HepG2 (cell line): Measurements from ENCODE around the gene ATP5MG. TPM values are rescaled to one million over a fixed set of nuclear protein-coding genes. Genes with fewer than 3 reads are reported as not detected.
A peak's percentile ranks its signal among the peaks of the same experiment; 100 is the strongest.

ENCODE experiments used
- AGO2 ChIP-seq: fragments of 200-400 bp; formaldehyde crosslinking; optimal IDR thresholded peaks from 2 replicates; pipeline ENCODE3; 2017; ENCODE audit warnings: mild to moderate bottlenecking, low read depth, low read length, moderate library complexity
- AKNA ChIP-seq: sonication (generic); formaldehyde crosslinking; IDR thresholded peaks from 2 replicates; pipeline ENCODE4 v1.4.0; 2020; ENCODE audit warnings: missing genetic modification reagents, borderline replicate concordance
- ARNT2 ChIP-seq: sonication (generic); formaldehyde crosslinking; IDR thresholded peaks from 2 replicates; pipeline ENCODE4 v1.8.0; 2022; ENCODE audit warnings: mild to moderate bottlenecking, low read depth, missing genetic modification reagents, moderate library complexity
- ASH2L ChIP-seq: fragments of 300-600, 200-600 bp; sonication (generic); IDR thresholded peaks from 2 replicates; pipeline ENCODE4 v1.7.0; 2017; ENCODE audit warnings: low read depth, mild to moderate bottlenecking, moderate library complexity, mixed read lengths, low read length; ENCODE audit not compliant: insufficient read length
- BCL6 ChIP-seq: IDR thresholded peaks from 2 replicates; pipeline ENCODE4 v1.6.1; 2016; ENCODE audit warnings: missing genetic modification reagents, missing compliant biosample characterization
- DNMT3B ChIP-seq: conservative IDR thresholded peaks from 2 replicates; pipeline ENCODE4 v1.6.1; 2016; ENCODE audit warnings: missing biosample characterization, control low read depth
- DR1 ChIP-seq: sonication (generic); formaldehyde crosslinking; IDR thresholded peaks from 2 replicates; pipeline ENCODE4 v1.8.0; 2021; ENCODE audit warnings: mild to moderate bottlenecking, missing genetic modification reagents, inconsistent platforms
- FIP1L1 ChIP-seq: fragments of 200-400 bp; formaldehyde crosslinking; IDR thresholded peaks from 2 replicates; pipeline ENCODE4 v1.6.1; 2018; ENCODE audit warnings: low read depth, mild to moderate bottlenecking, low read length, moderate library complexity, borderline replicate concordance; ENCODE audit not compliant: insufficient read depth
- HNRNPUL1 ChIP-seq: fragments of 200-400 bp; formaldehyde crosslinking; IDR thresholded peaks from 2 replicates; pipeline ENCODE4 v1.6.1; 2017; ENCODE audit warnings: low read depth, mild to moderate bottlenecking, low read length, moderate library complexity
- PLRG1 ChIP-seq: fragments of 450-650 bp; conservative IDR thresholded peaks from 2 replicates; pipeline ENCODE4 v1.6.1; 2016
- TFAP4 ChIP-seq: sonication (generic); IDR thresholded peaks from 2 replicates; pipeline ENCODE4 v1.6.1; 2016; ENCODE audit warnings: low read depth, borderline replicate concordance
- TFDP2 ChIP-seq: sonication (generic); formaldehyde crosslinking; IDR thresholded peaks from 2 replicates; pipeline ENCODE4 v1.4.0; 2020; ENCODE audit warnings: missing genetic modification reagents
- TGIF2 ChIP-seq: IDR thresholded peaks from 2 replicates; pipeline ENCODE4 v1.6.1; 2016; ENCODE audit warnings: control low read depth, missing compliant biosample characterization
- TP53 ChIP-seq: sonication (generic); formaldehyde crosslinking; conservative IDR thresholded peaks from 2 replicates; pipeline ENCODE4 v1.4.0; 2020; ENCODE audit warnings: missing genetic modification reagents
- U2AF2 ChIP-seq: fragments of 200-400 bp; formaldehyde crosslinking; IDR thresholded peaks from 2 replicates; pipeline ENCODE4 v1.6.1; 2017; ENCODE audit warnings: low read depth, mild to moderate bottlenecking, low read length
- WIZ ChIP-seq: sonication (generic); formaldehyde crosslinking; IDR thresholded peaks from 2 replicates; pipeline ENCODE4 v1.5.1; 2020; ENCODE audit warnings: mild to moderate bottlenecking, missing genetic modification reagents
- XRCC5 ChIP-seq: fragments of 200-400 bp; formaldehyde crosslinking; optimal IDR thresholded peaks from 2 replicates; pipeline ENCODE3; 2017; ENCODE audit warnings: mild to moderate bottlenecking, low read length
- ZBTB38 ChIP-seq: sonication (generic); formaldehyde crosslinking; IDR thresholded peaks from 2 replicates; pipeline ENCODE4 v1.5.1; 2020; ENCODE audit warnings: mild to moderate bottlenecking, missing genetic modification reagents
- ZBTB7B ChIP-seq: sonication (generic); formaldehyde crosslinking; IDR thresholded peaks from 2 replicates; pipeline ENCODE4 v1.4.0; 2020; ENCODE audit warnings: missing genetic modification reagents
- ZEB1 ChIP-seq: IDR thresholded peaks from 2 replicates; pipeline ENCODE4 v1.6.1; 2012; ENCODE audit warnings: mild to moderate bottlenecking, low read depth, inconsistent platforms; ENCODE audit not compliant: insufficient replicate concordance
- ZFX ChIP-seq: sonication (generic); formaldehyde crosslinking; IDR thresholded peaks from 2 replicates; pipeline ENCODE4 v1.4.0; 2020; ENCODE audit warnings: mild to moderate bottlenecking, low read depth, missing genetic modification reagents, moderate library complexity
- ZNF34 ChIP-seq: sonication (generic); formaldehyde crosslinking; IDR thresholded peaks from 2 replicates; pipeline ENCODE4 v1.4.0; 2020; ENCODE audit warnings: mild to moderate bottlenecking, missing genetic modification reagents, borderline replicate concordance
- ZNF563 ChIP-seq: sonication (generic); formaldehyde crosslinking; IDR thresholded peaks from 2 replicates; pipeline ENCODE4 v1.8.0; 2022; ENCODE audit warnings: mild to moderate bottlenecking, moderate library complexity, missing genetic modification reagents
- ZNF678 ChIP-seq: sonication (generic); formaldehyde crosslinking; IDR thresholded peaks from 2 replicates; pipeline ENCODE4 v1.4.0; 2020; ENCODE audit warnings: mild to moderate bottlenecking, missing genetic modification reagents
- ZNF850 ChIP-seq: sonication (generic); formaldehyde crosslinking; conservative IDR thresholded peaks from 2 replicates; pipeline ENCODE4 v1.9.0; 2021; ENCODE audit warnings: mild to moderate bottlenecking, missing genetic modification reagents
- polyA plus RNA-seq, 8 experiments: library from polyadenylated mRNA; depleted of rRNA in 3 of 8; stranded (reverse) in 7 of 8; unstranded in 1 of 8; fragments of >200 nt; fragmentation: Illumina TruSeq in 4 of 8; extraction: Trizol in 4 of 8; gene quantifications; 2 replicates each; pipeline versions ENCODE4 v1.2.1 to v1.2.3, GENCODE V29; 2011 to 2016; ENCODE audit warnings: low read depth in 4 of 8, missing spikeins in 1 of 8, mixed read lengths in 1 of 8; ENCODE audit not compliant: insufficient read depth in 1 of 8
- total RNA-seq, 5 experiments: library from RNA; depleted of rRNA; stranded (reverse); fragments of >200 nt; fragmentation: Illumina TruSeq; extraction: Trizol; gene quantifications; 2 replicates each; pipeline ENCODE4 v1.2.3, GENCODE V29; 2016; ENCODE audit warnings: low read depth in 1 of 5

The ATP5MG gene
- total and polyA plus RNA-seq, 2 of the 13 experiments (the other 11 are each of a cell fraction or from before 2014, with no cell fraction given), result 260 to 320 TPM

DNA sequence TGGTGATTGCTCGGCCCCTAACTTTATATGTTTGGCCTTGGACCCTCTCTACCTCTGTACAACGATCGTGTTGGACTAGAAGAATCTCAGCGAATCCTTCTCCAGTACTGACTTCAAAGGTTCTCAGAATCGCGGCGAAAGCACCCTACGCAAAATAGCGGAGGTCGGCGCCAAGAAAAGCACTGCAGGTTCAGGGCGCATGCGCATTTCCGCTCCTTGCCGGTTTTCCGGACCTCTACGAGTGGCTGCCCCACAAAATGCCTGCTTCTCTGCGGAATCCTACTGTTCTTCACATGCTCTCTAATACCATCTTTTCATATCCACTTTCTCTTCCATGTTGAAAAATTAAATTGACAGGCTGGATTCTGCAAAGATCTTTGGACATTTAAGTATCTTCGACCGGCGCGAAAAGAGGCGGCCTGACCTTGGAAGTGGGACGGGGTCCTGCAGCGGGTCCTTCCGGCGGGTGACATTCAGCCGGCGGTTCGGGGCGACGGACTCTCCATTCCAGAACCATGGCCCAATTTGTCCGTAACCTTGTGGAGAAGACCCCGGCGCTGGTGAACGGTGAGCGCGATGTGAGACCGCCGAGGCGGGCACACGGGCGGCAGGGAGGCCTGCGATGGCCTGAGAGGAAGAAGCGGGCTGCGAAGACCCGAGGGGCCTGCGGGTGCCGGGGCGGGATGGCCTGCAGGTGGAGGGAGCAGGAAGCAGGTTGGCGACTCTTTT is at the start of gene ATP5MG (continued):
- TF ChIP-seq ARNT2 (CRISPR knock-in tag) (0 out of 2 replicates have a peak, but pooled peaks have one; percentile 6), WIZ (CRISPR knock-in tag) (no peak), ZFX (CRISPR knock-in tag) (peak; percentile 96), AGO2 (peak; percentile 60), ZNF563 (no peak), TP53 (CRISPR knock-in tag) (no peak), TFDP2 (peak; percentile 40), DNMT3B (CRISPR knock-in tag) (no peak), XRCC5 (peak; percentile 34), ASH2L (peak; percentile 97), PLRG1 (no peak), HNRNPUL1 (no peak), FIP1L1 (no peak), ZBTB7B (CRISPR knock-in tag) (no peak), AKNA (CRISPR knock-in tag) (no peak), BCL6 (CRISPR knock-in tag) (no peak), DR1 (CRISPR knock-in tag) (peak; percentile 76), TFAP4 (no peak), ZNF34 (no peak), U2AF2 (no peak), ZBTB38 (no peak; the same call in 1 of the 2 replicates), ZNF850 (CRISPR knock-in tag) (0 out of 2 replicates have a peak, but pooled peaks have one; percentile 35), ZNF678 (CRISPR knock-in tag) (0 out of 2 replicates have a peak, but pooled peaks have one; percentile 13), ZEB1 (peak; percentile 45), TGIF2 (no peak; the same call in none of the 2 replicates)
